ENCODE data around the gene ZBTB20.

The ZBTB20 gene

GRCh38 chr3:115004201-115005140 lies 142.6 kb downstream of the ZBTB20 start:
- no peaks in the 10 kb centered on the region for H3K36me3 ChIP-seq
- TF ChIP-seq CTCF (IDR thresholded peaks at IDR 0.05; ENCODE audit: low read depth, low read length): no peak
- H3K9me3 ChIP-seq: no peaks in the 10 kb centered on the region
- DNase-seq: no peak
- no peak overlapping the region for H3K4me3 ChIP-seq (ENCODE audit: low read depth, low read length)
- no peaks in the 10 kb centered on the region for H3K27me3 ChIP-seq
- no peaks in the 10 kb centered on the region; the same call in 1 of the 2 replicates for H3K4me1 ChIP-seq

GRCh38 chr3:114998971-114999579 lies 148.0 kb downstream of the ZBTB20 start:
- H3K4me1 ChIP-seq: no peaks in the 10 kb centered on the region
- no peak for DNase-seq
- H3K27me3 ChIP-seq: no peaks in the 10 kb centered on the region
- TF ChIP-seq CTCF (IDR thresholded peaks at IDR 0.05; ENCODE audit: low read depth, low read length): no peak
- H3K36me3 ChIP-seq: no peaks in the 10 kb centered on the region
- no peaks in the 10 kb centered on the region for H3K9me3 ChIP-seq
- no peak overlapping the region for H3K4me3 ChIP-seq (ENCODE audit: low read depth, low read length)

GRCh38 chr3:114994554-114995341 lies 152.3 kb downstream of the ZBTB20 start:
- no peak for TF ChIP-seq CTCF (IDR thresholded peaks at IDR 0.05; ENCODE audit: low read depth, low read length)
- Histone ChIP-seq H3K4me3 (ENCODE audit: low read depth, low read length) (no peak overlapping the region), H3K27me3 (no peaks in the 10 kb centered on the region), H3K36me3 (no peaks in the 10 kb centered on the region), H3K9me3 (no peaks in the 10 kb centered on the region), H3K4me1 (no peaks in the 10 kb centered on the region)
- no peak for DNase-seq

GRCh38 chr3:114985776-114986175 lies 161.3 kb downstream of the ZBTB20 start:
- H3K4me3 ChIP-seq (ENCODE audit: low read depth, low read length): no peak overlapping the region
- no peaks in the 10 kb centered on the region for H3K27me3 ChIP-seq
- TF ChIP-seq CTCF (IDR thresholded peaks at IDR 0.05; ENCODE audit: low read depth, low read length): no peak
- no peaks in the 10 kb centered on the region for H3K36me3 ChIP-seq
- no peaks in the 10 kb centered on the region for H3K4me1 ChIP-seq
- no peak for DNase-seq
- H3K9me3 ChIP-seq: no peaks in the 10 kb centered on the region

- H3K27me3 ChIP-seq: no peaks in the 10 kb centered on the region
- no peak for DNase-seq
Observed at GRCh38 chr3:114983248-114983647, 163.8 kb downstream of the ZBTB20 start.

More at GRCh38 chr3:114983248-114983647, 163.8 kb downstream of the ZBTB20 start:
- Histone ChIP-seq H3K4me3 (ENCODE audit: low read depth, low read length) (no peak overlapping the region), H3K9me3 (no peaks in the 10 kb centered on the region), H3K36me3 (no peaks in the 10 kb centered on the region), H3K4me1 (no peaks in the 10 kb centered on the region)
- no peak for TF ChIP-seq CTCF (IDR thresholded peaks at IDR 0.05; ENCODE audit: low read depth, low read length)
